B cell (primary cell): ENCODE data around the gene ARHGEF19. TPM values are rescaled to one million over a fixed set of nuclear protein-coding genes. Genes with fewer than 3 reads are reported as not detected.
A peak's percentile ranks its signal among the peaks of the same experiment; 100 is the strongest.

ENCODE experiments used
- ATAC-seq: fragments of 200-7000 bp; cut with Tn5 transposase; one replicate; pipeline ENCODE4 v1.10.0; 2021; ENCODE audit warnings: low read depth, mild to moderate bottlenecking, moderate number of reproducible peaks, moderate library complexity
- CTCF ChIA-PET: fragments of 350-600 bp; sonication (Branson Sonifier 250); formaldehyde crosslinking; loops from one replicate; lab custom pipeline; 2021; ENCODE audit warnings: antibody characterized with exemption, inconsistent platforms; lab: Charles Lee
- POLR2A ChIA-PET: fragments of 350-600 bp; sonication (Branson Sonifier 250); formaldehyde crosslinking; loops from one replicate; lab custom pipeline; 2021; ENCODE audit warnings: antibody characterized with exemption; lab: Charles Lee
- DNase-seq: peaks from one replicate; pipeline ENCODE4 v3.0.0; 2013
- H2AFZ ChIP-seq: 2 replicates; pipeline ENCODE4 v1.6.1; 2012; ENCODE audit warnings: mild to moderate bottlenecking, low read depth, low read length; ENCODE audit not compliant: insufficient read depth, poor library complexity, severe bottlenecking
- H3K27ac ChIP-seq, 2 donors: 1 replicate in 1 of 2; 2 replicates in 1 of 2; pipeline ENCODE4 v1.5.1; 2012 to 2013; ENCODE audit warnings: low read length in 2 of 2, mild to moderate bottlenecking in 2 of 2, moderate library complexity in 1 of 2
- H3K27me3 ChIP-seq, 4 experiments: fragments of 200-600 bp in 1 of 4; sonication (generic) in 1 of 4; replicated peaks in 1 of 4; 1 replicate in 2 of 4; 2 replicates in 2 of 4; pipeline versions ENCODE4 v1.6.1 to v1.7.0; 2013 to 2016; ENCODE audit warnings: low read length in 3 of 4, mild to moderate bottlenecking in 2 of 4, mixed read lengths in 1 of 4, moderate library complexity in 1 of 4; ENCODE audit not compliant: insufficient read depth in 4 of 4, control insufficient read depth in 3 of 4; ENCODE audit errors: control extremely low read depth in 1 of 4
- H3K36me3 ChIP-seq, 2 experiments: replicated peaks in 1 of 2; 1 replicate in 1 of 2; 2 replicates in 1 of 2; pipeline versions ENCODE4 v1.6.1 to v1.7.1; 2013; ENCODE audit warnings: low read length in 1 of 2; ENCODE audit not compliant: insufficient read depth in 2 of 2, control insufficient read depth in 1 of 2; ENCODE audit errors: control extremely low read depth in 1 of 2, extremely low read depth in 1 of 2
- H3K4me1 ChIP-seq, 2 donors: fragments of 200-600 bp in 1 of 2; sonication (generic) in 1 of 2; 1 replicate in 1 of 2; 2 replicates in 1 of 2; pipeline versions ENCODE4 v1.5.1 to v1.6.1; 2013 to 2017; ENCODE audit warnings: low read length in 2 of 2; ENCODE audit not compliant: control insufficient read depth in 2 of 2, insufficient read depth in 2 of 2
- H3K4me2 ChIP-seq: replicated peaks from 2 replicates; pipeline ENCODE3; 2012; ENCODE audit warnings: mild to moderate bottlenecking, low read depth, low read length; ENCODE audit not compliant: poor library complexity, severe bottlenecking
- H3K4me3 ChIP-seq, 5 experiments: fragments of 200-600 bp in 1 of 5; sonication (generic) in 1 of 5; 1 replicate in 3 of 5; 2 replicates in 2 of 5; pipeline versions ENCODE4 v1.5.1 to v1.7.0; 2011 to 2016; ENCODE audit warnings: low read length in 4 of 5, mild to moderate bottlenecking in 4 of 5, low read depth in 2 of 5, control low read depth in 1 of 5, moderate library complexity in 1 of 5; ENCODE audit not compliant: insufficient read depth in 1 of 5; ENCODE audit errors: control extremely low read depth in 1 of 5, extremely low read depth in 1 of 5
- H3K79me2 ChIP-seq: fragments of 200-600 bp; sonication (generic); one replicate; pipeline ENCODE4 v1.6.0; 2016; ENCODE audit warnings: low read length; ENCODE audit not compliant: control insufficient read depth, insufficient read depth
- H3K9ac ChIP-seq: fragments of 200-600 bp; sonication (generic); 2 replicates; pipeline ENCODE4 v1.6.1; 2017; ENCODE audit warnings: mild to moderate bottlenecking, low read length, moderate library complexity
- H3K9me3 ChIP-seq, 3 donors: one replicate each; pipeline versions ENCODE4 v1.6.1 to v1.7.1; 2013; ENCODE audit warnings: low read length in 2 of 3; ENCODE audit not compliant: control insufficient read depth in 2 of 3, insufficient read depth in 1 of 3; ENCODE audit errors: control extremely low read depth in 1 of 3
- H4K20me1 ChIP-seq: 2 replicates; pipeline ENCODE4 v1.6.0; 2012; ENCODE audit warnings: mild to moderate bottlenecking, low read length; ENCODE audit not compliant: insufficient read depth, control insufficient read depth, poor library complexity, severe bottlenecking
- H3K27ac Mint-ChIP-seq: one replicate; pipeline ENCODE4 v1.8.0; 2021; ENCODE audit warnings: mixed read lengths
- H3K27me3 Mint-ChIP-seq: one replicate; pipeline ENCODE4 v1.8.0; 2021; ENCODE audit warnings: mixed read lengths
- H3K4me1 Mint-ChIP-seq: one replicate; pipeline ENCODE4 v1.8.0; 2021; ENCODE audit warnings: mixed read lengths
- H3K4me3 Mint-ChIP-seq: one replicate; pipeline ENCODE4 v1.8.0; 2021; ENCODE audit warnings: mixed read lengths
- H3K9me3 Mint-ChIP-seq: one replicate; pipeline ENCODE4 v1.8.0; 2022; ENCODE audit warnings: mixed read lengths; ENCODE audit not compliant: insufficient read depth
- EZH2 ChIP-seq: IDR thresholded peaks from 2 replicates; pipeline ENCODE4 v1.6.1; 2012; ENCODE audit warnings: borderline replicate concordance, low read depth, mild to moderate bottlenecking, moderate library complexity, low read length; ENCODE audit not compliant: insufficient read depth, poor library complexity, severe bottlenecking
- WGBS: methylation state at CpG from one replicate; pipeline ENCODE4 v1.1.5; 2013; ENCODE audit warnings: missing lambda C conversion rate; ENCODE audit not compliant: insufficient coverage; 5-methylcytosine and 5-hydroxymethylcytosine counted together
- intact Hi-C: fragments of 100-400 bp; cut with micrococcal nuclease; formaldehyde crosslinking; loops from one replicate; pipeline ENCODE4 v1.10.0; 2022
- polyA plus RNA-seq: library from polyadenylated mRNA; depleted of rRNA; stranded (reverse); fragments of >200 nt; gene quantifications from 2 replicates; pipeline ENCODE4 v1.2.3, GENCODE V29; 2012
- total RNA-seq, 2 donors: library from RNA; stranded (reverse); fragments of 120-200 nt in 1 of 2; gene quantifications; 1 replicate in 1 of 2; 2 replicates in 1 of 2; pipeline versions ENCODE4 v1.2.3 to v1.2.4, GENCODE V29; 2013 to 2022
- TF ChIP-seq, protein P1 (sequence below): fragments of 200-600 bp; IDR thresholded peaks from one replicate; pipeline ENCODE4 v1.8.0; 2022; ENCODE audit warnings: antibody characterized with exemption, mild to moderate bottlenecking

The ARHGEF19 gene
- total and polyA plus RNA-seq, 2 donors (not counting 1 experiment from before 2014, with no cell fraction given) = 13.9 to 20.9 TPM

DNA sequence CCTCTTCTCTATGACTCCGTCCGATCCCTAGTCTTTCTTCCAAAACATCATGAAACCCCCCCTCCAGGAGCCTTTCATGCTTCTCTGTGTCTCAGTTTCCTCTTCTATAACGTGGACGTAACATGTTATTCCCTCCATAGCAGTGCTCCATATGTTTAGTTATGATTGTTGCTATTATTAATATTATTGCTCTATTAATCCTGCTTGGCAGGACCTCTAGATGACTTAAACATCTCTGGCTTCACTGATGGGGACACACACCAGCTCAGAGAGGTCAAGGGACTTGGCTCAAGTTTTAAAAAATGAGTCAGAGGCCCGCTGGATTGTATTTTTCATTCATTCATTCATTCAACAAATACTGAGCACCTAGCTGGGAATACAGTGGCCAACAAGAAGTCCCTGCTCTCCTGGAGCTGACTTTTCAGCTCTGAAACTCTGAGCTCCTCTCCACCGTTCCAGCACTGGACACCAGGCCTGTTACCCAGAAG lies 24.9 kb upstream of the ARHGEF19 start:
- no peaks in the 10 kb centered on the region for H3K27me3 Mint-ChIP-seq
- DNase-seq (no peak), ATAC-seq (no peak)
- no peak for TF ChIP-seq EZH2
- TF ChIP-seq, protein P1, sequence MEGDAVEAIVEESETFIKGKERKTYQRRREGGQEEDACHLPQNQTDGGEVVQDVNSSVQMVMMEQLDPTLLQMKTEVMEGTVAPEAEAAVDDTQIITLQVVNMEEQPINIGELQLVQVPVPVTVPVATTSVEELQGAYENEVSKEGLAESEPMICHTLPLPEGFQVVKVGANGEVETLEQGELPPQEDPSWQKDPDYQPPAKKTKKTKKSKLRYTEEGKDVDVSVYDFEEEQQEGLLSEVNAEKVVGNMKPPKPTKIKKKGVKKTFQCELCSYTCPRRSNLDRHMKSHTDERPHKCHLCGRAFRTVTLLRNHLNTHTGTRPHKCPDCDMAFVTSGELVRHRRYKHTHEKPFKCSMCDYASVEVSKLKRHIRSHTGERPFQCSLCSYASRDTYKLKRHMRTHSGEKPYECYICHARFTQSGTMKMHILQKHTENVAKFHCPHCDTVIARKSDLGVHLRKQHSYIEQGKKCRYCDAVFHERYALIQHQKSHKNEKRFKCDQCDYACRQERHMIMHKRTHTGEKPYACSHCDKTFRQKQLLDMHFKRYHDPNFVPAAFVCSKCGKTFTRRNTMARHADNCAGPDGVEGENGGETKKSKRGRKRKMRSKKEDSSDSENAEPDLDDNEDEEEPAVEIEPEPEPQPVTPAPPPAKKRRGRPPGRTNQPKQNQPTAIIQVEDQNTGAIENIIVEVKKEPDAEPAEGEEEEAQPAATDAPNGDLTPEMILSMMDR = no peak
- Histone ChIP-seq H3K79me2 (no peaks in the 10 kb centered on the region), H3K4me1 (peaks cover 12 to 17% of the 10 kb centered on the region in 2 donors), H3K4me3 (peak overlapping the region in 4 of 5 experiments; percentile 65 to 98 (median 80)), H3K9me3 (no peaks in the 10 kb centered on the region), H3K9ac (peak overlapping the region; percentile 94), H3K27me3 (no peaks in the 10 kb centered on the region), H2AFZ (peak overlapping the region; percentile 88), H4K20me1 (no peaks in the 10 kb centered on the region), H3K36me3 (peaks cover 0 to 4% of the 10 kb centered on the region in 2 experiments), H3K4me2 (peak overlapping the region; percentile 94), H3K27ac (peak overlapping the region; percentile 53 to 92)
- CTCF ChIA-PET = interaction anchor here (1.2 to 2.7 kb wide), 5 partner anchors 10 to 158 kb away, joined by 3 to 9 read pairs (median 4); partner anchors contain the start of gene FBXO42
- intact Hi-C loops = loop anchor here (2.0 to 10.0 kb wide), 3 partner anchors 159 to 713 kb away; partner anchors contain the start of genes CASP9, DNAJC16 and NECAP2
- H3K4me3 Mint-ChIP-seq = peak overlapping the region; percentile 85
- POLR2A ChIA-PET = interaction anchor here (0.6 to 1.4 kb wide), 3 partner anchors 20 to 163 kb away, joined by 3 to 5 read pairs (median 4); partner anchors contain the start of gene FAM131C
- peak overlapping the region; percentile 96 for H3K27ac Mint-ChIP-seq
- 46% methylated on average over 4 of the region's 6 CpGs for WGBS
- no peaks in the 10 kb centered on the region for H3K9me3 Mint-ChIP-seq
- peaks cover 16% of the 10 kb centered on the region for H3K4me1 Mint-ChIP-seq
